Left ventricle myocardium superior (tissue), 1 donor: ENCODE measurements around the gene ACSL6. TPM values are rescaled to one million over a fixed set of nuclear protein-coding genes. Genes with fewer than 3 reads are reported as not detected.

Experiments used
- ATAC-seq: fragments of 200-7000 bp; cut with Tn5 transposase; one replicate; pipeline ENCODE4 v1.9.1; 2020; ENCODE audit warnings: mild to moderate bottlenecking, moderate library complexity
- DNase-seq: peaks from one replicate; pipeline ENCODE4 v3.0.0-alpha.2; 2020
- intact Hi-C: fragments of 100-400 bp; cut with micrococcal nuclease; formaldehyde crosslinking; loops from one replicate; pipeline ENCODE4 v1.11.0; 2022
- total RNA-seq: library from RNA; stranded (reverse); fragmentation: NEBNext Ultra II Directional; extraction: Animal tissue kit (Norgen Biotek cat#: 25700); gene quantifications from one replicate; pipeline ENCODE4 v1.2.1, GENCODE V29; 2021
- donor health status: DM: no; HTN: yes; CAD: no; lungs with severe emphysema.

Gene ACSL6
- total RNA-seq, 1 donor from 2014 or later: 4.4 TPM

DNA sequence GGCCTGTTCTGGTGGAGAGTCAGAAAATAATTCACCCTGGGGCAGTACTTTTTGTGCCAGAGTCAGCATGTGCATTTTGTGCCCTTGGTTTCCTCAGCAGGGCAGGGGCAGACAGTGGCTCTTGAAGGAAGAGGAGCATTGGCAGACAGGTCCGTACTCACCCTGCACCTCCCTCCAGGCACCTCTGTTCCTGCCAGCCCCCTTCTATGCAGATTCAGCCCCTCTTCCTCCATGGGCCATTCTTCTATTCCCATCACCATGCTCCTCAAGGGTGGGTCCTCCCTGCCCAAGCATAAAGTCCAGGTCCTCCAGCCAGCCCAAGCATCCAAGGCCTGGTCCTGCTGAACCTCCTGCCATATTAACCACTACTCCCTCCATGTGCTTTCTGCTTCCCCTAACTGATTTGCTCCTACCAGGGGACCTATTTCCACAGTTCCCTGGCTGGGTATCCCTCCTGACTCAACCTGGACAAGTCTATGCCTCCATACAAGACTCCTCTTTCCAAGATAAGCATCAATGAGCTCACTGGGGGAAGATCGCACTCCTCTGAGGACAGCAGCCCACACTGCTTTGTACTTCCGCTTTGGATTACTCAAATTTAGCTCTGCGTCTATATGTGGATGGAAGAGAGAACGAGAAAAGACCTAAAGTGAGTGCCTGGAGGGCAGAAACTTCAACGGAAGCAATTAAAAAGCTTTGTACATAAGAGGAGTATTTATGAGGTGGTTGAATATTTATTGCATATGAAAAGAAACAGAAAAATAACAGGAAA lies 9.3 kb upstream of the ACSL6 start:
- ATAC-seq: no peak
- intact Hi-C loops: no loop called here
- no peak for DNase-seq

DNA sequence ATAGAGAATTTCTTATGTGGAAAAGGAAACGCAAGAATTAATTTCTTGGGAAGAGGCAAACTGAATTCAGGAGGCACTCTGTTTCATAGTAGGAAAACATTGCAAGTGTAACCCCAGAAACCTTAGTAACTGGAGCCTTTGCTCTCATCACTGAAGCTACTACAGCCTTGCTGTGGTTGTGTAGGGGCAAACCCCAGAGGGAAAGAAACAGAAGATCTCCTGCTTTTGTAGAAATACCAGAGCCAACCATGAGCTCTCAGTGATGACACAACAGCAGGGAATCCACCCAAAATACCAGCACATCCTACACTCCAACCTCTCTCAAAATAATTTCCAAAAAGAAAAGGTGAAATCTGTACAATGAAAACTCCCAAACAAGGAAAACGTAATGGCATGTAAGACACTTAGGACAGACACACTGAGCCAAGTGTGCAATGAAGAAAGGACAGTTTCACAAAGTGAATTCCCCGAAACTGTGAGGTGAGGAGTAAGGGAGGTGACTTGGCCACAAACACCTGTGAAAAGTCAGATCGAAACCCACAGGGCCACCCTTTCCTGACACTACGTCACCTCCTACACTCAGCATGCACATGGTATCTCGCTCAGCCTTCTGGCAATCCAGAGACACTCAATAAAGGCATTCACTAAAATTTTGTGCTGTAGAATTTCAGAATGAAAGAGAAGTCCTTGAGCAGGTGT lies 8.5 kb upstream of the ACSL6 start:
- ATAC-seq (no peak), DNase-seq (no peak)
- intact Hi-C loops: no loop called here

DNA sequence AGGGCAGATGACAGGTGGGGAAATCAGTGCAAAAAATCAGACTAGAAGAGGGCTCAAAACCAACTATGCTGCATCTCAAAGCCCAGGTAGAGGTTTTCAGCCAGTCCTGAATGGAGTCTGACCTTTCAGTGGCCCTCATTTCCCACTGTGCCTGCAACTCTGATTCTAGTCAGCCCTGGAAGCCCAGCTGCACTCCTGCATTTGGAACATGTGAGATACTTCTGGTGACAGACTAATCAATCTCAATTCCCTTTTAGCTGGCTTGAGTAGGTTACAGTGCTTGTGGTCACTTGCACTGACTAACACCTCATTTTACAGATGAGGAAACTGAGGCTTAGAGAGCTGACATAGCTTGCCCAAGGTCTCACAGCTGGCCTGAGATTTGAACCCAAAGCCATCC lies 7.9 kb upstream of the ACSL6 start:
- DNase-seq (no peak), ATAC-seq (no peak)
- intact Hi-C loops: no loop called here

DNA sequence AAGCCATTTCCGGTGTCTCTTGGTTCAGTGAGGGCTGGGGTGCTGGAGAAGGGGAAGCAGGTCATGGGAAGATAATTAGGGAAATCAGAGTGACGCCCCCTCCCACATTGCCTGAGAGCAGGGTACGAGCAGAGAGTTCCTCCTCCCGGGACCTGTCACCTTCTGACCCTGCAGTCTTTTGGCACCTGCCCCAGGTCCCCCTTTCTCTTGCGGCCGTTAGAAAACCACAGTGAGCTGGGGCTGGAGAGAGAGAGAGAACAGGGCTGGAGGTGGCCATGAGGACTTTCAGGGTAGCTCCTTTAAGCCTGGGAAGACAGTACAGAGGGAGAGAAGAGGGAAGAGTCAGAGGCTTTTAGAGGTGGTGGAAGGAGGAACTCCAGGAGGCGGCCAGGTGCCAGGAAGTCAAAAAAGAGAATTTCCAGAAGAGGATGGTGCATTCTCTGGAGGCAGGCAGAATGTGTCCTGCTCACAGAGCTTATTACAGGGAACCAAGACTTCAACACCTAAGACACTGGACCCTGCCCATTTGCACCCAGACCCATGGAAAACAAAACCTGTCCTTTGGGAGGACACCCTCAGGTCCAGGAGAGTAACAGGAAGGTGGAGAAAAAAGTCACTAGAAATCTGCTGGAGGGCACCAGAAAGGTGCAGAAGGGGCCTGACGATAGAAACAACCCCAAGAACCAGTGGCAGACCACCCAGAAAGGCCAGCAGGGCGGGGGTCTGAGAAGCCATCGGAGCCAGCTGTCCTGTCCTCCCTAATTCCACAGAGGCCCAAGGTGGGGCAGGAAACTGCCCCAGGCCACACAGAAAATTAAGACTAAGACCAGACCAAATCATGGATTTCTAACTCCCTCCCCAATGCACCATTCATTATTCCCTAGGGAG lies 6.5 kb upstream of the ACSL6 start:
- DNase-seq (no peak), ATAC-seq (no peak)
- intact Hi-C loops: no loop called here

DNA sequence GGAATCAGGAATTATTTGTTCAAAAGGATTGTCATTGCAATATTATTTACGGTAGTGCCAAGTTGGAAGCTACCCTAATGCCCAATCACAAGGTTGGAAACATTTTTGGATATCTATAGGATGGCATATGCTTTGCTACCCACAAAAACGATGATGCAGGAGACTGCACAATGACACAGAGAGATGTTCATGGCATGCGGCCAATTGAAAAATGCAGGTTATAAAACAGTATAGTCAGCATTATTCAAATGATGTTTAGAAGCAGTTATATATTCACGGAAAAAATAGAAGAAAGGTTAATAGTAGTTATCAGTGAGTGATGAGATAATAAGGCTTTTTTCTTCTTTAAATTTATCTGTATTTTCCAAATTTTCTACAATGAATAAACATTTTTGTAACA lies 5.9 kb upstream of the ACSL6 start:
- intact Hi-C loops: no loop called here
- DNase-seq (no peak), ATAC-seq (no peak)

DNA sequence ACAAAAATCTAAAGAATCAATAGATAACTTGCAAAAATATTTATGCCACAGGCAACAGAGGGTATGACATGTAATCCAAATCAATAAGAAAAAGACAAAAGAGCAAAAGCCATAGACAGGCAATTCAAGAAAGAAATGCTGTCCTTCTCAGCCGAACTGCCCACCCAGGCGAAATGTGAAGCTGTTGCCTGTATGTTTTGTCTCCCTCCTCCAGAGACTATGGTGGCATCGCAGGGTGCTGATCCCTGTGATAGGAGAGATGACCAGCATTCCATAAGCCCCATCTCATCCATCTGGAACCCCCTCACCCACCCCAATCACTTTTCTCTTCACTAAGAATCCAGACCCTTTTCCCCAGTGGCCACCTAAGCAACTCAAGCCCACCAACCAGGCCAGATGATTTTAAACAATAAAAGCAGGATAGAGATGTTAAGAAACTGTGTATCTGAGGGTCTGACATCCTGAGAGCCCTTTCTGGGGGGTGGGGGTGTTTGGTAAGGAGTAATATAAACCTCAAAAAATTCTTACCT lies 5.3 kb upstream of the ACSL6 start:
- intact Hi-C loops: no loop called here
- no peak for DNase-seq

DNA sequence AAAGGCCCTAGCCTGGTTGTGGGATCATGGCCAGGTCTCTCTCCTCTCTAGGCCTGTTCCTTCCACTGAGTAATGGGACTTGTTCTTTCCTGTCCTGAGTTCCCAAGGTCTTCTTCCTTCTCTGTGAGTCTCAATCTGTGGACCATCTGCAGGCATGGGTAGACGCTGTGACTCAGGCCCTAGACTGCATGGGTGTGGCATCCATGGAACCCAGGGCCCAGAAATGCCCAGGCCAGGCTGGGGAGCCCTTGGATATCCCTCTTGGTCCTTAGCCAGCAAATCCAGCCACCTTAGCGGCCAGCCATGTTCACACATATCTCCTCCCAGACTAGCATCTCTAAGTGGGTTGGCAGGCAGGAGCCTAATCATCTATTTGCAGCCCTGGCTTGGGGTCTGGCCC lies 2.3 kb upstream of the ACSL6 start:
- intact Hi-C loops: no loop called here
- DNase-seq (no peak), ATAC-seq (peak; percentile 16)

More for the DNA sequence above, 5.3 kb upstream of the ACSL6 start:
- no peak for ATAC-seq

DNA sequence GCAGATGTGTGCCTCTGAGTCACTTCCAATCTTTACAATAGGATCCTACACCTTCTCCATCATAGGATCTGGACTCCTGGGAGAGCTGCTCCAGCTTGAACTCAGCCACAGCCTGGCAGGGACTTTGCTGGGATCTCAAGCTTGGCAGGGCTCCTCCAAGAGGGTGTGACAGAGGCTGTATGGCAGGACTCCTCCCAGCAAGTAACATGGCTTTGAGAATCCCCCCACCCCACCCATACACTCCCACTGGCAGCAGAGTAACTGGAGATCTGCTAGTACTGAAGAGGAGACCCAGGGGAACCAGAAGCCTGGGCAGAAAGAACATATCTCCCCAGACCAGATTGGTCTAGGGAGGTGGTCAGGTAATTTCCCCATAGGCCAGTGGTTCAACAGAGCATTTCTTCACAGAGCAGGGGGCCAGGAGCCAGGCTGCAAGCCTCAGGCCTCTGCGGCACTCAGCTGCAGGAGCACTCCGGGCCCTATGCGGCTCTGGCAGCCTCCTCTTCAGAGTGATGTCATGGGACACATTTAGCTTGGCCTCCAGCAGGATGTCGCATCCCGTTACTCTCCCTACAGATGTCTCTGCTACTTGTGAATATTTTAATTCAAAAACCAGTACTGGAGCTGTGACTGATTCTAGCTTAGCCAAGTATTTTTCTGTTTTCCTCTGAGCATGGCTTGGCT lies 1.7 kb upstream of the ACSL6 start:
- DNase-seq: no peak
- ATAC-seq: peak; percentile 90
- intact Hi-C loops: no loop called here

DNA sequence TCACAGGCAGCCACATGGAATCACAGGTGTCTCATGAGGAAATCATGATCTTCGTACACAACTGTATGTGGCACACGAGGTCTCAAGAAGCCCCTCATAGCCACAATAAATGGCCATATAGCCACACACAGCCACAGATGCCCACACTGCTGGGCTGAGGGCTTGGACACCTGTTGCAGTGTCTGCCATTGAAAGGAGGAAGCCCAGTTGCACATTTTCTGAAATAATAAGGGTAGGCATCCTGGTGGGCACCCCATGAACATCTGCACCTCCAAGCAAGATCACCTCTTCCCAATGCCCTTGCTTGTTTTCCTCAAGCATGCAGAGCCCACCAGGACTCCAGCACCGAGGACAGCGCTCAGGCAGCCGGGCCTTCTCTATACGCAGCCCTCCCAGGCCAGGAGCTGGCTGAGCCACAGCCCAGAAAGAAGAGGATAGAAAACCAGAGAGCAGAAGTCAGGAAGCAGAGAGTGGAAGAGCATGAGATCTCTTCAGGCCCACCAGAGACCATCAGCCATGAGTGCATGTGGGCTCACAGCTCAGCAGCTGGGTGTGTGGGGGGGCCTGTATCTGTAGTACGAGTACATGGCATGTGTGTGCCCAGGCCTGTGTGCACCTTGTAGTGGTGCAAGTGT lies 1.0 kb upstream of the ACSL6 start:
- intact Hi-C loops: no loop called here

DNA sequence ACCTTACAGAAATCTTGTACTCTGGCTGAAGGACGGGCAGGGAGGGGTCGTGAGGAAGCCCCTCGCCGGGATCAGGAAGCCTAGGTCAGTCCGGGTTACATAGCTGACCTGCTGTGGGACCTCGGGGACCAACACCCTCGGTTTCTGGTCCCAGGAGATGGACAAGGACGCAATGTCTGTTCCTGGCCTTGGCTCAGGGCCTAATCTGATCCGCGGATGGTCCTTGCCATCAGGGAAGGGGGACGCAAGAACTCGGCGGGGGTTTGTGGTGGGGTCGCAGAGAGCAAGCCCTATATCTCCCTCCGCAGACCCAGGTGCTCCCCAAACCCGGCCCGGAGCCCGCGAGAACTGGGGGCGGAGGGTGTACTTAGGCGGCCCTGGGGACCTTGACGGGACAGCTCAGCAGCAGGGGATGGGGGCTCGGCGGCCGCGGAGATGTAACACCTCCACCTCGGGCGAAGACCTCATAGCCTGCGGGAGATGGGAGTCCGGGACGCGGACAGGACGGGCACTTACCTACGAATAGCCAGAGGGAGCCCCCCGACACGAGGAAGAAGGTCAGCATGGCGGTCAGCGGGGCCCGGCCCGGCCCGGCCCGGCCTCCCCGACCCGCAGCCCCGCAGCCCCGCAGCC lies 353 bp downstream of the ACSL6 start:
- ATAC-seq: no peak
- intact Hi-C loops: no loop called here
- no peak for DNase-seq

More for the DNA sequence above, 1.0 kb upstream of the ACSL6 start:
- ATAC-seq: peak; percentile 81
- peak; percentile 71 for DNase-seq

DNA sequence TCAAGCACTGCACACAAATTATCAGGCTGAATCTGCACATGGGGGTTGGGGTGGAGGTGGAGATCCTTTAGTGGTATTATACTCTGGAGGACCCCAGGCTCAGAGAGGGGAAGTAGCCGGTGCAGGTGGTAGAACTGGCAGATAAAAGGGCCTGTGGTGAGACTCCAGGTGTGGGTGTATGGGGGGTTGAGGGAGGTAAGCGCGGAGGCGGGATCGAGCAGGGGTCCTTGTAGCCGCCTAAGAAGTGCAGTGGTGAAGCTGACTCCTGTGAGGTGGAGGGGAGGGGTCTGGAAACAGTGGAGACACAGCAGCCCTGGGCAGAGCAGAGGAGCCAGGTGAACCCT lies 841 bp downstream of the ACSL6 start:
- DNase-seq (no peak), ATAC-seq (no peak)
- intact Hi-C loops: no loop called here

DNA sequence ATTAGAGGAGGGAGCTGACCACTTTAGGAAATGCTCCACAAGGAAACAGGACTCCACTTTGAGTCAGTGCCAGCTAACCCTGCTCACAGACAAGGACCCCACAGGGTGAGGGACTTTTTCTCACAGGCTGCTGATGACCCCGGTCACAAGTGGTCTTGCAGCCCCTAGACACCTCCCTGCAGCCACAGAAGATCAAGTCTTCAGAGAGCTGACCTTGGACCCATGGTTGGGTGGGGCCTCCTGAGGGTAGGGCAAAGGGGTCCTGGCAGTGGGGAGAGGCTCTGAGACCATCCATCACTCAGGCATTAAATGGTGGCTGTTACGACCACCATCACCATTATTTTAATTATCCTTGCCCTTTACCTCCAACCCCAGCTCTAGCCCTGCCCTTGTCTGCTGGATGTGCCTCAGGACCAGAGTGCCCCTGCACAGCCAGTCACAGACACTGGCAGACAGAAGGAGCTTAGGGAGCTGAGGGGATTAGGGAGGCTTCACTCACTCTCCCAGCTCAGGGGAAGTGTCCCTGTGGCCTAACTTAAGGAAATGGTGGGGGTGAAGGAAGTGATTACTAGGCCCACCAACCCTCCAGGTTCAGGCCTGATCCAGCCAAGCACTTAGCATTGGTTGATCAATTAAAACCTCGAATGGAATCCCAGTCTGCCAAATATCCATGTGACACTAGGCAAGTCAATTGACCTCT lies 1.6 kb downstream of the ACSL6 start:
- intact Hi-C loops: no loop called here
- DNase-seq: no peak

DNA sequence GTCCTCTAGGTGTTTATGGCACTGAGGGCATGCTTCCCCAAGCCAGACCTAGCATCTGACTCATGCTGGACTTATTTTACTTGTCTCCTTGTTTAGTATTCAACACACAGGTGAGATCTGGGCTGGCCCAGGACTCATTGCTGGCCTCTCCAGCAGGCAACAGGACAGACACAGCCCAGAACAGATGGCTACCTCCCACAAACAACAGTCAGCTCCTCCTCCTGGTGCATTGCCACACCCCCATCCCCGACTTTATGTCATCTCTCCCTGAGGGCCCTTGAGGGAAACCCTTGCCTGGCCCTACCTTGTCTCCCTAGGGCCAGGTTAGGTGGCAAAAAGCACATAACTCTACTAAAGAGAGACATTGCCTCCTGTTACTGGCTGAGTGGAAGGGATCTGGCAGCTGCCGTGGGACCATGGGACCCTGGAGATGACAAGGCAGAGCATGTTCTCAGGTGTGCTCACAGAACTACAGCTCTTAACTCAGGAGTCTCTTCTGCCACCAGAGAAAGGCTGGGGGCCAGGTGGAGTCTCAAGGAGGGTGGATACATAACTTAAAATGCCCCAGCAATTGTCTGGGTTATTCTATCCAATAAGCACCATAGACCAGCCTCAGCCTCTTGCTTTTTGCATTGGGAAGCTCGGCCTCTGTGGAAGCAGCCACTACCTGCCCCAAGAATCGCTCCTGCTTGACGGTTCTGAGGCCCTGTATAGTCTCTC lies 2.3 kb downstream of the ACSL6 start:
- DNase-seq (no peak), ATAC-seq (no peak)
- intact Hi-C loops: no loop called here

More for the DNA sequence above, 1.6 kb downstream of the ACSL6 start:
- ATAC-seq: no peak

DNA sequence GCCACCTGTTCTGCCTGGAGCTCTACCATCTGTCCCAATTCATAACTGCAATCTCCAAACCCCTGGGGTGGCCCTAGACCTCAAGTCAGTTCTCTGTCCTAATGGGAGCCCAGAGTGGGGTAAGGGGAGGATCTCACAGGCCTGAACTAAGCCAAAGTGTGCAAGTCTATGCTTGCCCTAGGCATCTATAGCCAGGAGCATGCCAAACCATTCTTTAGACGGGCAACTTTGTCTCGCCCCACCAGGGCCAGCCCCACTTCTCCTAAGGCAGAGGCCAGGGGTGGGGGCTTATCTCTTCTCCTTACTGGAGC lies 3.3 kb downstream of the ACSL6 start:
- DNase-seq (no peak), ATAC-seq (no peak)
- intact Hi-C loops: no loop called here

DNA sequence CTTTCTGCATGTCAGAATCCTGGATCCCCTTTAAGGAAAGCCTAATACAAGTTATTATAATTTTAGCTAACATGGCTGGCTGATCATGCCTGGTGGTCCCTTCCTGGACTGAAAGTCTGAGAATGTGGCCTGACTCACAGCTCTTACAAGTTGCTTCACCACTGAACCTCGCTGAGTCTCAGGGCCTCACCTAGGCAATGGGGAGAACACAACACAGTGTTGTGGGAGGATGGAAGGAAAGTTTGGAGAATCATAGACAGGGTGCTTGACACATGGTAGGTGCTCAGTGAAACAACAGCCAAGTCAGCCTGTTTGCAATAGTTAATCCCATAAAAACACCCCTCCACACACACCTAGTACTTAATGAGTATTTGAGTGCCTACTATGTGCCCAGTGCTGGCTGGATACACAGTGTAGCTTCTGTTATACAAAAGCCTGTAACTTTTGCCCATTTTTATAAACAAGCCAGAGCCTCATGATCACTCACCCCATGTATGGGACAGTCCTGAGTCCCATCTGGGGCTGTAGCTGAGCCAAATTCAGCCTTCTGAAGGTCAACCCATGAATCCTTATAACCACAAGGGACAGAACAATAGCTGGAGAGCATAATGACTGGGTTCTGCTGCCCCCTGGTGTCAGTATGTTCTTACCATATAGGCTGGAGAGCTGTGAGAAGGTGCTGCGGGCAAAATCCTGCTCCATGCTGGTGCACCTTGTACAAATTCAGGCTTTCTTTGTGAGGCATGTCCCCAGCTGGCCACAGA lies 3.9 kb downstream of the ACSL6 start:
- peak; percentile 70 for ATAC-seq
- peak; percentile 72 for DNase-seq
- intact Hi-C loops: loop anchor here (2.0 kb wide), 1 partner anchor 419 kb away; no protein-coding TSS in a partner anchor

DNA sequence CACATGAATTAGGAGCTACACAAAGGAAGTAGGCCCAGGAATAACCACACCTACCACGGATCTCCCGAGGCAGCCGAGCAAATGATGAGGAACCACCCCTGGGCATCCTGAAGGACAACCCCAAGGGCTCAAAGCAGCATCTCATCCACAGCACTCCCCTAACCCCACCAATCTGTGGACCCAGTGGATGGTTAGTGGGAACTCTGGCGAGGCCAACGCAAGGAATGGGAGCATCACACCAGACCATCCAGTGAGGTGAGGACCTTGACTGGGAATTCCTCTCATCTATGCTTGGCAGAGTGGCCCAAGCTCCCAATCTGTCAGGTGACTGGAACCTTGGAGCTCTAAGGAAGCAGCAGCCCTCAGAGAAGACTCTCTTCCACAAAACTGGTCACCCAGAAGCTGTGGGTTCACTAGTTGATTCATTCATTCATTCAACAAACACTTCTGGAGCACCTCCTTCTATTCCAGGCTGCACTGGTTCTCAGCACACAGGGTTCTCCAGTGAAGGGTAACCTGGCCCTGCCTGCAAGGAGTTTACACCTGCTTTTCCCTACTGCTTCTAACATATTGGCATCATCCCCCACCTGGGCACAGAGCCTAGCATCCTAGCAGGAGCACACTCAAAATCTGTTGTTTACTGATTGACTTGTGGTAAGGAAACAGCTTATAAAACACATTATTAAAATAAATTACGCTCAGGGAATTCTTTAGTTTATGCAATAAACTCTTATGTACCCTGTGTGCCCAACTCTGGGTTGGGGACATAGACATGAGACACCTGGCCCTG lies 4.9 kb downstream of the ACSL6 start:
- DNase-seq (no peak), ATAC-seq (no peak)
- intact Hi-C loops: loop anchor here (2.0 kb wide), 1 partner anchor 418 kb away; no protein-coding TSS in a partner anchor
